Gastrocnemius medialis (tissue), 4 donors: Measurements from ENCODE around the gene GARNL3. TPM values are rescaled to one million over a fixed set of nuclear protein-coding genes. Genes with fewer than 3 reads are reported as not detected.

Experiments
- ATAC-seq, 2 donors: fragments of 150-250 bp; one replicate each; pipeline ENCODE4 v1.9.1; 2016
- DNase-seq, 2 donors: peaks; one replicate each; pipeline ENCODE4 v3.0.0-alpha.2; 2019
- H3K27ac ChIP-seq, 4 donors: fragments of 200-600 bp; sonication (generic); 1 replicate in 1 of 4; 2 replicates in 3 of 4; pipeline ENCODE4 v1.5.1; 2016 to 2018; ENCODE audit warnings: mild to moderate bottlenecking in 2 of 4, moderate library complexity in 1 of 4
- H3K27me3 ChIP-seq, 3 donors: fragments of 200-600 bp; sonication (generic) in 2 of 3; 1 replicate in 1 of 3; 2 replicates in 2 of 3; pipeline versions ENCODE4 v1.5.1 to v1.6.0; 2016 to 2019; ENCODE audit warnings: mild to moderate bottlenecking in 1 of 3, moderate library complexity in 1 of 3
- H3K36me3 ChIP-seq, 2 donors: fragments of 200-600 bp; sonication (generic) in 1 of 2; one replicate each; pipeline ENCODE4 v1.5.1; 2017 to 2018
- H3K4me1 ChIP-seq, 2 donors: fragments of 200-600 bp; sonication (generic) in 1 of 2; one replicate each; pipeline ENCODE4 v1.5.1; 2016 to 2017; ENCODE audit warnings: mild to moderate bottlenecking in 2 of 2
- H3K4me3 ChIP-seq, 4 donors: fragments of 200-600 bp; sonication (generic) in 3 of 4; 1 replicate in 1 of 4; 2 replicates in 3 of 4; pipeline ENCODE4 v1.5.1; 2016 to 2019; ENCODE audit warnings: mild to moderate bottlenecking in 2 of 4
- H3K9me3 ChIP-seq, 3 donors: fragments of 200-600 bp; sonication (generic) in 2 of 3; 1 replicate in 1 of 3; 2 replicates in 2 of 3; pipeline ENCODE4 v1.5.1; 2016 to 2019
- POLR2A ChIP-seq, 2 donors: fragments of 450-650 bp; IDR thresholded peaks; one replicate each; pipeline ENCODE4 v1.6.1; 2017; ENCODE audit warnings: antibody characterized with exemption in 2 of 2, mild to moderate bottlenecking in 2 of 2, moderate library complexity in 2 of 2
- in situ Hi-C, 4 donors: fragments of 200-750 bp; cut with MboI; loops; one replicate each; pipeline versions ENCODE4 v1.15.0 to v1.8.0; 2017; ENCODE audit warnings: low sequenced_read_pairs in 4 of 4
- intact Hi-C: fragments of 100-400 bp; cut with DNase I; formaldehyde crosslinking; loops from one replicate; pipeline ENCODE4 v1.15.1; 2023; ENCODE audit warnings: low total_unique reads
- total RNA-seq, 4 donors: library from RNA; depleted of rRNA; stranded (reverse); fragments of >200 nt; gene quantifications; one replicate each; pipeline versions ENCODE4 v1.1.0 to v1.2.3, GENCODE V29; 2016
- TF ChIP-seq, protein P1 (sequence below), 5 experiments: fragments of 450-650 bp in 3 of 5; fragments of 200-600 bp in 2 of 5; sonication (generic) in 2 of 5; IDR thresholded peaks in 4 of 5; conservative IDR thresholded peaks in 1 of 5; 1 replicate in 4 of 5; 2 replicates in 1 of 5; pipeline ENCODE4 v1.5.1; 2016 to 2019; ENCODE audit warnings: antibody characterized with exemption in 5 of 5, mild to moderate bottlenecking in 3 of 5, moderate library complexity in 3 of 5

Gene GARNL3
- total RNA-seq, 4 donors from 2014 or later, result 2.5 to 5.7 (median 3.0) TPM

DNA sequence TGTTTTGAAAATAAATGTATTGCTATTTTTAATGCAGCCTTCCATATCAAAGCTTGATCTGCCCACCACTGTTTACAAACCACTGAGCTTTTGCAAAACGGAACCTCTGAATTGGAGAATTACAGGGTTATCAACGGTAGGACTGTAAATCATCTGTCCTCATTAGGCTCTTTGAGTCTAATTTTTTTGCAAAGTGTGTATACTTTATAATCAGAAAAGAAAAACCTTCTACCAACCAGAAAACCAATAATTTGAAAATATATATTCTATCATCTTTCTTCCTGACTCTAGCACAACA lies 125.6 kb downstream of the GARNL3 start:
- no peak for ATAC-seq
- in situ Hi-C loops, result loop anchor here in 1 of 4 donors (25.0 kb wide), 1 partner anchor 453 kb away; no protein-coding TSS in a partner anchor
- intact Hi-C loops, result no loop called here

DNA sequence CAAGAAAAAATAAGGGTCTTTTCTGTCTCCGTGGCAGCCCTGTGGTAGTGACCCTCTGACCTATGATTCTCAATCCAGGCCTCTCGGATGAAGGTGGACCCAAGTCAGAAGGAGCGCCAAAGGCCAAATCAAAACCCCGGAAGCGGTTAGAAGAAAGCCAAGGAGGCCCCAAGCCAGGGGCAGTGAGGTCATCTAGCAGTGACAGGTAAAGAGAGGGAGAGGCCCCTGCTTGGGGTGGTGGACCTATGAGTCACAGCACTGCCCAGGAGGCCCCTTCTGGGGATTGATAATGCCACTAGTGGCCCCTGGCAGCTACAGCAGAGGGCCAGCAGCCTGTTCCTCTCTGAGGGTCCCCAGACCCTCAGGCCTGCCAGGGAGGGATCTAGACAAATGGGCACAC lies 126.0 kb downstream of the GARNL3 start:
- DNase-seq (no peak), ATAC-seq (no peak)
- TF ChIP-seq, protein P1, sequence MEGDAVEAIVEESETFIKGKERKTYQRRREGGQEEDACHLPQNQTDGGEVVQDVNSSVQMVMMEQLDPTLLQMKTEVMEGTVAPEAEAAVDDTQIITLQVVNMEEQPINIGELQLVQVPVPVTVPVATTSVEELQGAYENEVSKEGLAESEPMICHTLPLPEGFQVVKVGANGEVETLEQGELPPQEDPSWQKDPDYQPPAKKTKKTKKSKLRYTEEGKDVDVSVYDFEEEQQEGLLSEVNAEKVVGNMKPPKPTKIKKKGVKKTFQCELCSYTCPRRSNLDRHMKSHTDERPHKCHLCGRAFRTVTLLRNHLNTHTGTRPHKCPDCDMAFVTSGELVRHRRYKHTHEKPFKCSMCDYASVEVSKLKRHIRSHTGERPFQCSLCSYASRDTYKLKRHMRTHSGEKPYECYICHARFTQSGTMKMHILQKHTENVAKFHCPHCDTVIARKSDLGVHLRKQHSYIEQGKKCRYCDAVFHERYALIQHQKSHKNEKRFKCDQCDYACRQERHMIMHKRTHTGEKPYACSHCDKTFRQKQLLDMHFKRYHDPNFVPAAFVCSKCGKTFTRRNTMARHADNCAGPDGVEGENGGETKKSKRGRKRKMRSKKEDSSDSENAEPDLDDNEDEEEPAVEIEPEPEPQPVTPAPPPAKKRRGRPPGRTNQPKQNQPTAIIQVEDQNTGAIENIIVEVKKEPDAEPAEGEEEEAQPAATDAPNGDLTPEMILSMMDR (IDR thresholded peaks at IDR 0.05 in 4 of 5, conservative IDR thresholded peaks at IDR 0.05 in 1 of 5), result no peak
- TF ChIP-seq POLR2A (IDR thresholded peaks at IDR 0.05), result no peak
- Histone ChIP-seq H3K27ac (no peak overlapping the region), H3K9me3 (no peaks in the 10 kb centered on the region), H3K4me3 (no peak overlapping the region), H3K27me3 (no peaks in the 10 kb centered on the region), H3K4me1 (no peaks in the 10 kb centered on the region), H3K36me3 (no peaks in the 10 kb centered on the region)
- in situ Hi-C loops (loop anchor here in 1 of 4 donors (25.0 kb wide), 1 partner anchor 453 kb away; no protein-coding TSS in a partner anchor), intact Hi-C loops (no loop called here)

More for the DNA sequence above, 125.6 kb downstream of the GARNL3 start:
- DNase-seq, result no peak
- TF ChIP-seq, protein P1 (IDR thresholded peaks at IDR 0.05 in 4 of 5, conservative IDR thresholded peaks at IDR 0.05 in 1 of 5), result no peak
- no peak for TF ChIP-seq POLR2A (IDR thresholded peaks at IDR 0.05)
- H3K36me3 ChIP-seq, result no peaks in the 10 kb centered on the region
- no peaks in the 10 kb centered on the region for H3K4me1 ChIP-seq
- no peaks in the 10 kb centered on the region for H3K9me3 ChIP-seq
- no peaks in the 10 kb centered on the region for H3K27me3 ChIP-seq
- H3K27ac ChIP-seq, result no peak overlapping the region
- no peak overlapping the region for H3K4me3 ChIP-seq

DNA sequence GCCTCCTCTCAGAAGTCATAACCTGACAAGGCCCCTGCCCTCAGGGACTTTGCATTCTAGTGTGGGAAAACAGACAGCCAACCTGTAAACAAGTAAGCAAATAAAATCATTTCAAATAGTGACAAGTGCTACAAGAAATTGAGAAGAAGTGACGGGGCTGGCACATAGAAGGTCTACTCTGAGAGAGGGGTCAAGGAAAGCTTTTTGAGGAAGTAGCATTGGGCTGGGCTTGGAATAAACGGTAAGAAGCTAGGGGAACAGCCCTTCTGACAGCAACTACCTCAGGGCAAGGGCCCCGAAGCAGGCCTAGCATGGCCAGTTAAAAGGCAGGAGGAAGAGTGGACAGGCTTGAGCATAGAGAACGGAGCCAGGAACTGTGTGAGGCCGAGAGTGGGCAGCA lies 127.6 kb downstream of the GARNL3 start:
- no peaks in the 10 kb centered on the region for H3K27me3 ChIP-seq
- in situ Hi-C loops, result loop anchor here in 1 of 4 donors (25.0 kb wide), 1 partner anchor 455 kb away; no protein-coding TSS in a partner anchor
- DNase-seq (no peak), ATAC-seq (no peak)
- H3K27ac ChIP-seq, result no peak overlapping the region
- H3K36me3 ChIP-seq, result no peaks in the 10 kb centered on the region
- TF ChIP-seq, protein P1 (IDR thresholded peaks at IDR 0.05 in 4 of 5, conservative IDR thresholded peaks at IDR 0.05 in 1 of 5), result no peak
- no peak for TF ChIP-seq POLR2A (IDR thresholded peaks at IDR 0.05)
- peaks cover 6 to 8% of the 10 kb centered on the region in 2 donors for H3K4me1 ChIP-seq
- no peaks in the 10 kb centered on the region for H3K9me3 ChIP-seq
- H3K4me3 ChIP-seq, result no peak overlapping the region
- intact Hi-C loops, result no loop called here

DNA sequence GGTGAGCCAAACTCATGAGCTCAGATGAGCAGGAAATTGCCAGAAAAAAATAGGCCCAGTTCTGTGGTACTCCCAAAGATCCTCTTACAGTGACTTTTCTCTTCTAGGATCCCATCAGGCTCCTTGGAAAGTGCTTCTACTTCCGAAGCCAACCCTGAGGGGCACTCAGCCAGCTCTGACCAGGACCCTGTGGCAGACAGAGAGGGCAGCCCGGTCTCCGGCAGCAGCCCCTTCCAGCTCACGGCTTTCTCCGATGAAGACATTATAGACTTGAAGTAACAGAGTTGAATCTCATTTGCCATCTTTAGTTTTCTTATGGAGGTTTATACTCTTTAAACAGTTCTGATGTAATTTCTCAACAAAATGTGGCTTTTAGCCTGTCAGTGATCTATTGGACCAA lies 128.4 kb downstream of the GARNL3 start:
- TF ChIP-seq, protein P1 (IDR thresholded peaks at IDR 0.05 in 4 of 5, conservative IDR thresholded peaks at IDR 0.05 in 1 of 5), result no peak
- TF ChIP-seq POLR2A (IDR thresholded peaks at IDR 0.05), result no peak
- in situ Hi-C loops, result loop anchor here in 1 of 4 donors (25.0 kb wide), 1 partner anchor 456 kb away; no protein-coding TSS in a partner anchor
- Histone ChIP-seq H3K27me3 (no peaks in the 10 kb centered on the region), H3K9me3 (no peaks in the 10 kb centered on the region), H3K36me3 (no peaks in the 10 kb centered on the region), H3K4me3 (no peak overlapping the region), H3K27ac (no peak overlapping the region), H3K4me1 (peaks cover 9% of the 10 kb centered on the region in 2 donors)
- ATAC-seq, result no peak
- intact Hi-C loops, result no loop called here
- no peak for DNase-seq

DNA sequence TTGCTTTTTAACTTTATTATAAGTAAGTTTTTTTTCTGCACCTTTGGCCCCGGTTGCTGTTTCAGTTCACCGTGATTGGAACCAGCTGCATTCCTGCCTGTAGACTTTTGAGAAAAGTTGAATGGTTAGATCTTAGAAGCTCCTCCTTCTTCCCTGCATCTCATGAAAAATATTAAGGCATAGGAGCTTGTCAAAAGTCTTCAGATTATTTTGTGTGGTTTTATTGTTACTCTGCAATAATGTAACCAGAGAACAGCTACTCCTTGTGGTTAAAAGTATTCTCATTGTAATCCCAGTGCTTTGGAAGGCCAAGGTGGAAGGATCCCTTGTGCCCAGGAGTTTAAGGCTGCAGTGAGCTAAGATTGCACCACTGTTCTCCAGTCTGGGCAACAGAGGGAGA lies 129.1 kb downstream of the GARNL3 start:
- Histone ChIP-seq H3K9me3 (no peaks in the 10 kb centered on the region), H3K4me1 (peaks cover 15% of the 10 kb centered on the region in 2 donors), H3K4me3 (no peak overlapping the region), H3K27me3 (no peaks in the 10 kb centered on the region), H3K36me3 (no peaks in the 10 kb centered on the region), H3K27ac (no peak overlapping the region)
- DNase-seq (no peak), ATAC-seq (no peak)
- intact Hi-C loops (no loop called here), in situ Hi-C loops (loop anchor here in 1 of 4 donors (25.0 kb wide), 1 partner anchor 456 kb away; no protein-coding TSS in a partner anchor)
- TF ChIP-seq POLR2A (IDR thresholded peaks at IDR 0.05), result no peak
- TF ChIP-seq, protein P1 (IDR thresholded peaks at IDR 0.05 in 4 of 5, conservative IDR thresholded peaks at IDR 0.05 in 1 of 5), result no peak
